Stimulated activated CD4-positive, alpha-beta T cell treated with anti-CD3 and anti-CD28 coated beads, Interleukin-4, amount 100 ng/mL, for 24 hours (primary cell): ENCODE data around the gene MGAT3.

ENCODE experiments used
- DNase-seq: peaks from one replicate; pipeline ENCODE4 v3.0.0-alpha.2; 2020

The MGAT3 gene

DNA sequence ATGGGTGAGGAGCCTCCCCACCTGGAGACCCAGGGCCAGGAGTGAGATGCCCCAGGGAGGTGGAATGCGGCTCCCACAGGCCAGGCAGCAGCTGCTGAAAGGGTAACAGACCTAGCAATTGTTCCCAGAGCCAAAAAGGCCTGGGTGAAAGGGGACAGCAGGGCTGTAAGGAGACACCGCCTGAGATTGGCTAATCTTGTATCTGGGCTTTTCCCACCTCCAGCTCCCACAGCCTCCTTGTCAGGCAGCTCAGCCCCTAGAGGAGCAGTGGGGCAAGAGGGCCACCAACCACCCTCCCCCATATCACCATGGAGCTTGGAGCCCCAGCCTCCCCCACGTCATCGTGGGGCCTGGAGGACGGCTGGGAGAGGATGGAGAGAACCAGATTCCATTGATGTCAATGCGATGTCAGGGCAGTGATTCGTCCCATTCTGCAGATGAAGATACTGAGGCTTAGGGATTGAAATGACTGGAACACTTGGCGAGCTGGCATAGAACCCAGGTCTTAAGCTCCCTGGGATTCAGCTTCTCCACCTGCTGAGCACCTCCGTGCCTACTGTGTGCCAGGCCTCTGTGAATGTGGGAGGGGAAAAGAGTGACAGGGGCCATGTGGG, 2.9 kb upstream of the MGAT3 start:
- no peak for DNase-seq

DNA sequence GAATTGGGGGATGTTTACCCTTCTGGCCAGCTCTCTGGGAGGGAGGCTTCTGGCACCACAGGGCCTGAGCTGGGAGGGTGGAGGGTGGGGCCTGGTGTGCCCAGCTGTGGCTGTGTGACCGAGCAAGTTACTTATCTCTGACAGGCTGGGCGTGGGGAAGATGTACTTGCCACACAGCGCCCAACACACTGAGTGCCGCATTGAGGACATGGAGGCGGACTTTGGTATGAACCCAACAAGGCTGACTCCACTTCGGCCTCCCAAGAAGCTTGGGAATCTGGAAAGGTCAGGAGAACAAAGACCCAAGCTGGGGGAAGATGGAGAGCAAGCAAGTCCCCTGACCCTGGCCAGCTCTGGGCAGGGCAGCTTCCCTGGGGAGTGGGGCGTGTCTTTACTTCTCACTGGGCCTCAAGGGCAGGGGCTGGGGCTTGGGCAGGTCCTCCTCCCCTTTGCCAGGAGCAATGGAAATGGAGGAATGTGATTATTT, 2.4 kb upstream of the MGAT3 start:
- DNase-seq, result no peak

DNA sequence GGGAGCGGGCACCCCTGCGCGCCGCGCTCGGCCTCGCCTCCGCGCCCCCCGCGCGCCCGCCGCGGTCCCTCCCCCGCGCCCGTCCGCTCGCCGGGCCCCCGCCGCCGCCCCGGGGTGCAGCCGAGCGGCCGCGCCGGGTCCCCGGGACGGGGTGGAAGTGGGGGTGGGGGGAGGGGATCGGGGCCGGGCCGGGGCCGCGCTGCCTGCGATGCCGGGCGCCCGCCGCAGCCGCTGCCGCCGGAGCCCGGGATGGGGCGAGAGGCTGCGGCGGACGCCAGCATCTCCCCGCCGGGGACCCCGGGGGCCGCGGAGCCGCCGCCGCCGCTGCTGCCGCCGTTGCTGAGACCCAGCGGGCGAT, 365 bp downstream of the MGAT3 start:
- no peak for DNase-seq

DNA sequence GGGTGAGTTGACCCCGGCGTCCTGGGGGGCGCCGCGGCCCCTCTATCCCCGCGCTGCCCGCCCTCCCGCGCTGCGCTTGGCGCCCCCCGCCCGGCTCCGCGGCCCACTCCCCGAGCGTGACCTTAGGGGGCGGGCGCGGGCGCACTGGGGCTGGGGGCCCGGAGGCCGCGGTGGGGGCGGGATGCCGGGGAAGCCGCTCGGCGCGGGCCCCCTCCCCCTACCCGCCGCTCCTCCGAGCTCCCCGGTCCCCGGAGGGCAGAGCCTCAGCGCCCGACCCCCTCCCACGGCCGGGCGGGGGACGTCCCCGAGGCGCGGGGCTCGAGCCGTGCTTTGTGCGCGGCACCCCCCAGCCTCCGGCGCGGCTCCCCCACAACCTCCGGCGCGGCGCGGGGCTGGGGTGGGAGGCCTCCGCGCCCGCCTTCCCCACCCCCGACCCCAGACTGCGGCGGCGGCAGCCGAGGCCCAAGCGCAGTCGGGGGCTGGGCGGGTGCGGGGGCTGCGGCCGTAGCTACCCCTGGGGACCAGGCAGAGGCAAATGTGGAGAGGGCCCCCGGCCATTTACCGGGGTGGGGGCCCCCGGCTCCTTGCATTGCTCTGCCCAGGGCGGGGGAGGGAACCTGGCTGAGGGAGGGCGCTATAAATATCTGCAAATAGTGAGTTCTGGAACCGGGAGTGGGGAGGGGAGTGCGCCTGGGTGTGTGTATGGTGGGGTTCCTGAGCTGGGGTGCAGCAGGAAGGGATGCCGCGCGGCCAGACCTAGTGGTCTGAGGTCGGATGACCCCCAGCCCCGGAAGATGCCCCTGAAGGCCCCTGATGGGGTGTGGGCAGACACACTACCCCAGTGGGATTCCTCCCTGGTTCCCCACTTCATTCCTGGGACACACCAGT, 988 bp downstream of the MGAT3 start:
- no peak for DNase-seq

DNA sequence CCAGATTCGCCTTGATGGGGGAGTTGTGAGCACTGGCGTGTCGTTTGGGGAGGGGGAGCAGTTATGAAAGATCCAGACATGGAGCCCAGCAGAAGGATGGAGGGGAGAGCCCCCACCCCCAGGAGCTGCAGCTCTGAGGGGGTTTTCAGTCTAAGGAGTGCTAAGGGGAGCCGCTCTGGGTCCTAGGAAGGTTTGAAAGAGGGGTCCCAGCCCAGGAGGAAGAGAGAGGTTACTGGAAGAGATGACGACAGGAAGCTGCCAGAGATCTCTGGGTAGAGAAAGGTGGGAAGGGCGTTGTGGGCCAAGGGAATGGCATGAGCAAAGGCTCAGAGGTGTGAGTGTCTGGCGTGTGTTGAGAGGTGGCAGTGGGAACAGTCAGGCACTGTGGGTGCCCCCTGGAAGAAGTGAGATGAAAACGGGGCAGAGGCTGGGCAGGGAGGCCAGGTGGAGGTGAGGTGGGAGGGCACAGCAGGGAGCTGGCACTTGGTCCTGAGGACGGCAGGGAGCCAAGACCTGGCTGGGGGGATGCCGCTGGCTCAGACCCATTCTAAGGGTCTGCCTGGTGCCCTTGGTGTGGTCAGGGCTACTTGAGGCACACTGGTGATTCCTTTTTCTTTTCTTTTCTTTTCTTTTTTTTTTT, 1.8 kb downstream of the MGAT3 start:
- DNase-seq, result no peak

DNA sequence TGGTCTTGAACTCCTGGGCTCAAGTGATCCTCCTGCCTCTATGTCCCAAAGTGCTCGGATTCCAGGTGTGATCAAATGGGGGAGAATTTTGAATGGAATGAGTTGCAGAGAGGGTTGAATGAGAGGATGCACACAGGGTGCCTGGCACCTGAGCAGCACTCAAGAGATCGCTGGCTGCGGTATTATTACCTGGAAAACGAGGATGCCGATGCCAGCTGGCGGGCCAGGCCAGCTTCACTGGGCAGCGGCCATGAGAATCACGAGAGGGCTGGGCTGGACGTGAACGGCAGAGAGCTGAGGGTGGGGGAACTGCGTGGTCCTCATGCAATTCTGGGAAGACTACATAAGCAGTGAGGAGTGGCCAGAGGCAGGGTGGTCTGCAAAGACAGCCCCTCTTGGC, 2.9 kb downstream of the MGAT3 start:
- DNase-seq, result no peak

DNA sequence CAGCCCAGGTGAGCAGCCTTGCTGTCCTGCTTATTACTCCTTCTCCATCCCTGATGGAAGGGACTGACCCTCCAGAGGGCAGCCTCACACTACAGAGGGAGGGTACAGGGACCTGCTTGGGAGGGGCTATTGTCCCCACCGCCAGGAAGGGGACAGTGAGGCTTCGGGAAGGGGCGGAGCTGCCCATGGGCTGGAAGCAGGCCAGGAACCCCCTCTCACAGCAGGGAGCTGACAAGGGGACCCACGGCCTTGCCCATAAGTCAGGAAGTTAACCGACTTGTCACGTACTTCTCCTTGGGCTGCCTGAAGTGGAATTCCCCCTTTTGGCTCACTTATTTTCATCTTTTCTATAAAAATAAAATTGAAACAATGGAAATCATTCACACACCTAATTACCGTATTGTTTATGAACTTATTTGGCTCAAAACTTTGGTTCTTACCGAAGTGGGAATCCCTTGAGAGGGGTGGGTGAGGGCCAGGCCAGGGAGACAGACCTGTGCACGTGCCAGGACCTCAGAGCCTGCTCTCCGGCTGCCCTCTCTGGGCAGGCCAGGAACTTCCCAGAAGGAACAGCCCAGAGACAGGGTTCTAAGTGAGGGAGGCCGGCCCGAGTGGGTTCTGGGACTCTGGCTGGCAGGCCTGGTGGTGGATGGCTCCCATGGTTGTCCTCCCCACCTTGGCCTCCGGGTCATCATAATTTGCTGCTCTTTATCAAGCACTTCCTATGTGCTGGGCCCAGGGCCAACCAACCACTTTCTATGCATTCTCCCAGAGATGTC, 5.8 kb downstream of the MGAT3 start:
- no peak for DNase-seq

DNA sequence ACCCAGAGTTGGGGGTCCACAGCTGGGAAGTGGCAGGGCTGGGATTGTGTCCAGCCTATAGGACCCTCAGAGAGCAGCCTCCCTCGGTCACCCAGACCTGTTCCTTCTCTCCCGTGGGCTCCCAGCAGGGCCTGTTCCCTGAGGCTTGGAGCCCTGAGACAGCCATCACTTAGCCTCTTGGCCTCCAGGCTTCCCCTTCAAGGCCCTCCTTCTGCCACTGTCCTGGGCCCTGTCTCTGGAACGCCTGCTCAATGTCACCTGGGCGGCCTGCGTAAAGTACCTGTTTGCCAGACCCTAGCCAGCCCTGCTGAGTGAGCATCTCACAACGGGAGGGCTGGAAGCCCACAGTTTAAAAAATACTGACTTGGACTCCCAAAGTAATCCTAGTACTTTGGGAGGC, 6.5 kb downstream of the MGAT3 start:
- DNase-seq, result no peak

DNA sequence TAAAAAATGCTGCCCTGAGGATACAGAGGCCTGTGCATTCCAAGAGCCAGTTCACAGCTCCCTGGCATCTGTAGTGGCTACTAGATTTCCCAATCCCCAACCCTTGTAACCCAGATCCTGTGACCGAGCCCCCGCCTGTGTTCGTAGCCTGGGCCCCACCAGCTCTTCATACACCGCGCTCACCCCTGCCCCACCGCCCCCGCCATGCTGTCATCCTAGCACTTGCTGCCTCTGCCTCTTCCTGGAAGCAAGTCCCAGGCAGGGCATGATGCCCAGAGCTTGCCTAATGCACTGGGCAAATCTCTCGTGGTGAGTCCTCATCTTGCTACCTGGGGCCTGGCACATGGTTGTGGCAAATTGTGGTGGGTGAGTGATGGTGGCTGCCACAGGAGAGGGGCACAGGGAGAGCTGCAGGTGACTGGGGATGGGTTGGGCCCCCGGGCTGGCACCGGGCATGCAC, 7.1 kb downstream of the MGAT3 start:
- DNase-seq, result no peak

DNA sequence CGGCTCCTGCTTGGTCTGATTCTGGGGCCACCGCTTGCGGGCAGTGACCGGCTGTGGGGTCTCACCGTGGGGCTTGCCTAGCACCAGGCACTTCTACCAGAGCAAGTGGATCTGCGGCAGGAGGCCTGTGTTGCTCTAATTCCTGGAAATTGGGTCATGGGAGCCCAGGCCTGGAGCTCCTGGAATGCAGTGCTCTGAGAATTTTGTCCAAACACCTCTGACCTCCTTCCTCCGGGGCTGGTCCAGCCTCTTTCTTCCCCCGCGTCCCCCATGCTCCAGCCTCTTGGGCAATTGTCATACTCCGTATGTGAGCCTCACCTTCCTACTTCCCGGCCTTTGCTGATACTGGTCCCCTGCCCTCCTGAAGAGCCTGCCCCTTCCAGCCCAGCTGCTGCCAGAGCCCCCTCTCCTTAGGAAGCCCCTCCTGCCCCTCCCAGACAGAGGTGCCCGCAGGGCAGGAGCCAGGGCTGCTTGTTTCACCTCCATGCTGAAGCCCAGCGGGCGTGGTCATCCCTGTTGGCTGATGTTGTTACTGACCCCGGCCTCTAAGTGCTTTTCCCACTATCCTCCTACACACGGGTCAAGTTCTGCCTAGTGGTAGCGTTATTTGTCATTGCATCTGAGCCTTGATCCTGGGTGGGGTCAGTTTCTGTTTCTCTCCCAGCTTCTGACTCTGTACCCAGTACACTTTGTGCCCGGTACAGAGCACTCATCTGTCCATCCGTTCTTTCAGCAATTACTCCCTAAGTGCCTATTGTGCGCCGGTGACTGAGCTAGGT, 9.6 kb downstream of the MGAT3 start:
- no peak for DNase-seq

DNA sequence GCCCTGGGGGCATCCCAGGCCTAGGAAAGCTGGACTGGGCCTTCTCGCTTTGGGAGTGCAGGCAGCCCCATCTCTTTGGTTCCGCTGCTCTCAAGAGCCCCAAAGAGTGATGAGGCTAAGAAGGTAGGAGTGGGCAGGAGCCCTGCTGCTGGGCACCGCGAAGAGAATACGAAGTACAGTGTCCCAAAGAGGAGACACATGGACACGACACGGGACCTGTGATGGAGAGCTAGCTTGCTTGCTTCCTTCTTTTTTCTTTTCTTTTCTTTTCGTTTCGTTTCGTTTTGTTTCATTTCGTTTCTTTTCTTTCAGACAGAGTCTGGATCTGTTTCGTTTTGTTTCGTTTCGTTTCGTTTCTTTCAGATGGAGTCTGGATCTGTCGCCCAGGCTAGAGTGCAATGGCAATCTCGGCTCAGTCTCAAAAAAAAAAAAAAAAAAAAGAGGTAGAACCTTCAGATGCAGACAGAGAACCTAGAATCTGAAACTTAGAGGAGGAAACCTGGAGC, 10.6 kb downstream of the MGAT3 start:
- no peak for DNase-seq

DNA sequence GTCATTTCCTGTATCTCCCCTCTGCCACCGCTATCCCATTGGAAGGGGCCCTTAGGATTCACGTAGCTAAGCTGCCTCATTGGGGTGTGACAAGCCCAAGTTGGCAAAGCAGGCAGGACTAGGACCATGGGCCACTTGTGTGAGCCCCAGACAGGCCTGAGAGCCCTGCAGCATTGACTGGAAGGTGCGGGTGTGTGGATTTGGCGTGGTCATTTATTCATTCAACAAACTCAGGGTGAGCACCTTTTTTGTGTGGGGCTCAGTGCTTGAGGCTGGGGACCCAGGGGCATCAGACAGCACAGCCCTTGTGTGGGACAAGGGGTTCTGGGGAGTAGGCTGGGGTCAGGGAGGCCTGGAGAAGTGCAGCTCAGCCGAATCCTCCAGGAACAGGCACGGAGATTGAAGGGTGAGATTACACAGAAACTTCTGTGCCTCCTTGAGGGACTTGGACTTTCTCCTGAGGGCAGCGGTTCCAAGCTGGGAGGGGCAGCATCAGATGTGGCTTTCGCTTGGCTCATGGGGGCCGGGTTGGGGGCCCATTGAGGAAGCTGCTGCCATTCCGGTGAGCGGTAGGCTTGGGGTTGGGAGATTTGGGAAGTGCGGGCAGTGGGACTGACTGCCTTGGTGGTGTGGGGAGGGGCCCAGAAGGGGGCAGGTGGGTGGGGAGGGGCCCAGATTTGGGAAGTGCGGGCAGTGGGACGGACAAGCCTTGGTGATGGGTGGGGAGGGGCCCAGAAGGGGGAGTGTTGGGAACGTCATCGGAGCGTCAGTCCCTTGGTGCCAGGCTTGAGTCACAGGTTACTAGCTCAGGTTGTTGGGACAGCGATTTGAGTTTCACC, 11.9 kb downstream of the MGAT3 start:
- DNase-seq, result no peak

DNA sequence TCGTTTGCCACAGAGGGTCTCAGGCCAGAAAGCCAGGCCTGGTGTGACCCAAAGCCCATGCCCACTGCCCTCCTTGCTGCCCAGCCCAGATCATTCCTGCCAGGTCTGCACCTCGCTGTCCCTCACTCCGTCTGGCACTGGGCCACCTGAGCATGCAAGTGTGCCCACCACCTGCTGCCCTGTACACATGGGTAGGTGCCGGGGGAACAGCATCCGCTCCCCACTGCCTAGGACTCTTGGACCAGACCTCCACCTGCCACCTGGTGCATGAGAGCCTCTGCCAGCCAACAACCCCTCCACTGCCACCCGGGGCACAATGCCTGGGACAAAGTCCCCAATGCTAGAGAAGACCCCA, 12.5 kb downstream of the MGAT3 start:
- DNase-seq, result no peak

DNA sequence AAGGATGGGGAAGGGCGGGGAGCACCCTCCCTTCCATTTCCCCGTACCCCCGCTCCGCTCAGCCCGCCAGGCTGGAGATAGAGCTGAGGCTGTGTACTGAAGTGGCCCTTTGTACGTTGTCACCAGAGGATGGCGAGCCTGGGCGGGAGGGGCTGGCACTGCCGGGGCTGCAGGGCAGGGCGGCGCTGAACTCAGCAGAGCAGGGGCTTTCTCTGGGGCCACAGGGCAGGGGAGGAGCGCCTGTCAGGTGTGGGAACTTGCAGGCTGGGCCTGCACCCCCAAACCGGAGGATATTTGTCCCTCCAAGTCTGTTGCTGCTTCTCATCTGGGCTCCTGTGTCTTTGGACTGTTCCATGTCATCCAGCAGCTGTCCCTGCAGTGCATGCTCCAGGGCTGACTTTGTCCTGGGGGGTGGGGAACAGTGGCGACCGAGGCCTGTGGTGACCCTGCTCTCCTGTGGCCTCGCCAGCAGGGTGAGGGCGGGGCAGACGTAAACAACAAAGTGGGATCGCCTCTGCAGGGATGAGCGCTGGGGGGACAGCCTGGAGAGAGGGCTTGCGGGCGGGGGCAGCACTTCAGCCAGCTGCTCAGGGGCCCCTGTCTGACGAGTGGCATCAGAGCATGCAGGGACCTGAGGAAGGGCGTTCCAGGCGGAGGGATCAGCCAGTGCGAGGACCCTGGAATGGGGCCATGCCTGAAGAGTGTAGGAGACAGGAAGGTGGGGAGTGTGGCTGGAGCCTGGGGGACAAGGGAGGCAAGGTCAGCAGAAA, 13.1 kb downstream of the MGAT3 start:
- no peak for DNase-seq

DNA sequence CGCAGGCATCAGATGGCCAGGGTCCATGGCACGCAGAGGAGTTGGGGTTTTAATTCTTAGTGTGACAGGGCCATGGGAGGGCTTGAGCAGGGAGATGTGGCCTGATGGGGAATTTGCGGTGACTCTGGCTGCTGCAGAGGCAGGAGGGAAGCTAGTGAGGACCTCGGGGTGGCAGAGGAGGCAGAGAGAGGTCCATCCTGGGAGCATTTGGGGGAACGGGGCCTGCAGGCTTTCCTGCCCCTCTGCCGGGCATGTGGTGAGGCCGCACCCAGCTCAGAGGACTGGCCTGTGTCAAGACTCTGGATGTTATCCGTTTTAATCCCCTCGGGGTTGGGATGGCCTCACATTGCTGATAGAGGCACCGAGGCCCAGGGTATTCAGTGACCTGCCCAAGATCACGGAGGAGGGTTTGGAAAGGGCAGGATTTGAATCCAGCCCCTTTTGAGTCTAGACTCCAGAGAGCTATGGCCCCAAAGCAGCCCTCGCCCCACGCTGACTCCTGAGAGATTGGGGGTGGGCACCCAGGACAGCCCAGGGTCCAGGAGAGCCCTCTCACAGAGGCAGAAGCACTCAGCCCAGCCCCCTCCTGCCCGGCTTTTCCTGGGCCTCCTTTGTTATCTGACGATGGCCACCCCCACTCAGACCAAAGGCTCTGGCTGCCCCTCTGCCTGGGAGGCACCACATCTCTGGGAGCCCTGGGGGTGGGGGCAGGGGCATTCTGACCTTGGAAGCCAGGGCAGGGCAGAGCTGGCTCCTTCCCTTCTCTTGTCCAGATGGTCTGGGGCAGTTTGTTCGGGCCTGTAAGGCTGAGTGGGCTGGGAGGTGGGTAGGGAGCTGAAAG, 13.9 kb downstream of the MGAT3 start:
- no peak for DNase-seq

DNA sequence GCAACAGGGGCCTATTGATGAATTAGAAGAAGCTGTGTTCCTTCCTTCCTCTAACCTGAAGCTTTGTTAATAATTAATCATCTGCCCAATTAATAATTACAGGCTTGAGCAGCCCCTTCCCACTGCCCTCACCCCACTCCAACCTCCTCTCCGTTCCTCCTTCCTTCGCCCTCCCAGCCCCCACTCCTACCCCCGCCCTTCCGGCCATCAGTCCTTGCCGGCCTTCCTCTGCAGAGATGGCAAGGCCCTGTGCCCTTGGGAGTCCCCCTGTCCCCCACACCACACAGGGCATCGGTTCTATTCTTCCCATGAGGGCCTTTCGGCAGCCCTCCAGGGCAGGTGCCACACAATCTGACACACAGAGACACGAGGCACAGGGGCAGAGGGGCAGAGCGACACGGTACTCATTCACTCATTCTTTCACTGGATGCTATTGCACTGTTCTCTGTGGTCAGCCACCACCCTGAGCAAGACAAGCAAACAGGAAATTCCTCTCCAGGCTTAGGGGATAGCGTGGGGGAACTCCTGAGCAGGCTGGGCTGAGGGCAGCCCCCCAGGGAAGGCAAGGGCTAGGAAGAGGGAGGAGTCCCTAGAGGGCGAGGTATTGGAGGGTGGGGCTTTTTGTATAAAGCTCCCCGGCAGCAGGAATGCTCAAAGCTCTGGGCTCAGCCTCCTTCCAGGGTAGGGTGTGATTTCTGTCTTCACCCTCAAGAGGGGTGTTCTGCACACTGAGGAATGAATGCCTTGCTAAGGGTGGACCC, 14.7 kb downstream of the MGAT3 start:
- no peak for DNase-seq

DNA sequence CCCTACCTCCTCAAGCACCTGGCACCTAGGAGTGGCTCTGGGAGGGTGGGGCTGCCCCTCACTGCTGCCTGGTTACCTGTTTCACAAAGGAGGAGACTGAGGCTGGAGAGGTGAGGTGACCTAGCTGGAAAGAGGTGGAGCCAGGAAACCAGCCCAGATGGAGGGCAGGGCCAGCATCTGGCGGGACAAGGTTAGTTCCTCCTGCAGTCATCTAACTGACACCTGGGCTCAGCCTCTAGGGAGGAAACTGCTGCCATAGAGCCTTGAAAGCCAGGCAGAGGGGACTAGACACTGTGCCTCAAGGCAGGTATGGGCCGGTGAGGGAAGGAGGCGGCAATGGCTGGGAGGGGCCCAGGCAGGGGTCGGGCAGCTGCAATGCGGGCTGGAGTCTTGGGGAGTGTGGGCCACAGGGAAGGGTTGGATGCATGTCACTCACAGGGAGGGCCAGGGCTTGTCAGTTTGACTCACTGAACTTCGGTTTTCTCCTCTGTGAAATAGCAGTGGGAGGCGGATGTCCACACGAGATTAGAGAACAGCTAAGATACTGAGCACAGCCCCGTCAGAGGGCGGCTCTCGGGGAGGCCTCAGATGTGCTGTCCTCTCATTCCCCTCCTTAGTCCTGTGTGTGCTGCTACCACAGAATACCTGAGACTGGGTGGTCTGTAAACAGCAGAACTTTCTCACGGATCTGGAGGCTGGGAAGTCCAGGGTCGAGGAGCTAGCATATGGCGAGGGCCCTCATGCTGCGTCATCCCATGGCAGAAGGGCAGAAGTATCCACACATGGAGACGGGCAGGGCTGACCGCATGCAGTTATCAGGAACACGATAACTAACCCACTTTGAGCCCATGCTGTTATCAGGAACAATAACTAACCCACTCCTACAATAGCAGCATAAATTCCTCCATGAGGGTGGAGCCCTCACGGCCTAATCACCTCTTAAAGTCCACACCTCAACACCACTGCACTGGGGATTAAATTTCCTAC, 16.1 kb downstream of the MGAT3 start:
- DNase-seq, result no peak
